ENCODE results near the gene MYLK4.

The MYLK4 gene

DNA sequence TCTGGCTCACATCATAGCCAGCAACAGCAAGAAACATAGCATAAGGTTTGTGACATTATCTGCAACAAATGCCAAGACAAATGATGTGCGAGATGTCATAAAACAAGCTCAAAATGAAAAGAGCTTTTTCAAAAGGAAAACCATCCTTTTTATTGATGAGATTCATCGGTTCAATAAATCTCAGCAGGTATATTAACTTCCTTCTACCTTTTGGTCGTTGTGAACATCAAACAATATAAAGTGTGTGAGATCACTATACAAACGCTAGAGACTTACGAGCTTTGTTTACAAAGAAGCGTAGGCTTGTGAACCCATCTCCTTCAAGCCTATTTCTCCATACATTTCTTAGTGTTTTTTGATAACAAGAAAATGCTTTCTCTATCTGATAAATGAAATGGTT is 18.0 kb upstream of the MYLK4 start:
- TF ChIP-seq CTCF (conservative IDR thresholded peaks at IDR 0.05; ENCODE audit: low read length), result no peak
- no peak for DNase-seq (ENCODE audit: low read depth)
- peak overlapping the region; percentile 92 for H3K4me3 ChIP-seq (ENCODE audit: low read length)

- H3K4me3 ChIP-seq (ENCODE audit: low read length), result peak overlapping the region; percentile 92
- TF ChIP-seq CTCF (conservative IDR thresholded peaks at IDR 0.05; ENCODE audit: low read length), result no peak
- no peak for DNase-seq (ENCODE audit: low read depth)
Observed at GRCh38 chr6:2767657-2768524, 17.2 kb upstream of the MYLK4 start.

- peak; percentile 30 for DNase-seq (ENCODE audit: low read depth)
- peak overlapping the region; percentile 92 for H3K4me3 ChIP-seq (ENCODE audit: low read length)
- peak; percentile 6; the same call in 1 of the 2 replicates for TF ChIP-seq CTCF (conservative IDR thresholded peaks at IDR 0.05; ENCODE audit: low read length)
Observed at GRCh38 chr6:2766767-2767656, 16.3 kb upstream of the MYLK4 start.

DNA sequence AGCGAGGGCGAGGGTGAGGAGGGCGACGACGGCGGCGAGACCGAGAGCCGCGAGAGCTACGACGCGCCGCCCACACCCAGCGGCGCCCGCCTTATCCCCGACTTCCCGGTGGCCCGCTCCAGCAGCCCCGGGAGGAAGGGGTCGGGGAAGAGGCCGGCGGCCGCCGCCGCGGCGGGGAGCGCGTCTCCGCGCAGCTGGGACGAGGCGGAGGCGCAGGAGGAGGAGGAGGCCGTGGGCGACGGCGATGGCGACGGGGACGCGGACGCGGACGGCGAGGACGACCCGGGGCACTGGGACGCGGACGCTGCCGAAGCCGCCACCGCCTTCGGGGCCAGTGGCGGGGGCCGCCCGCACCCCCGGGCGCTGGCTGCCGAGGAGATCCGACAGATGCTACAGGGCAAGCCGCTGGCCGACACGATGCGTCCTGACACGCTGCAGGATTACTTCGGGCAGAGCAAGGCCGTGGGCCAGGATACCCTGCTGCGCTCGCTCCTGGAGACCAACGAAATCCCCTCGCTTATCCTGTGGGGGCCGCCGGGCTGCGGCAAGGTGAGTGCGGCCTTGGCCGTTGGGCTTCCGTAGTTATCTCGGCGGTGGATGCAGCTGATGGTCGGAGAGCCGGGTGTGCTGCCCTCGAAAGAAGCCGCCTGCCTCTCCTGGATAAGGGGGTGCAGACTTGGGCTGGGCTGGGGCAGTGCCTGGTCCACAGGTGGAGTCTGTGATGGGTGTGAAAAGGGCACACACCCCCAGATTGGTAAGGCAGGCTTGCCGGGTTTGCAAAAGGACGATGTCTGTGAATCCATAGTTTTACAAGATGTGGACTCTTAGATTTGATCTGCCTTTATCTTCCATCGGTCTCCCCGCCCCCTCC is 15.4 kb upstream of the MYLK4 start:
- peak; percentile 42 for DNase-seq (ENCODE audit: low read depth)
- no peak for TF ChIP-seq CTCF (conservative IDR thresholded peaks at IDR 0.05; ENCODE audit: low read length)
- peak overlapping the region; percentile 92 for H3K4me3 ChIP-seq (ENCODE audit: low read length)

- TF ChIP-seq CTCF (conservative IDR thresholded peaks at IDR 0.05; ENCODE audit: low read length), result peak; percentile 46
- DNase-seq (ENCODE audit: low read depth), result peak; percentile 100
- peak within 1 kb of the TSS; percentile 92 for H3K4me3 ChIP-seq (ENCODE audit: low read length)
Observed at GRCh38 chr6:2765166-2765895, 14.6 kb upstream of the MYLK4 start, which contains the start of gene WRNIP1. Gene WRNIP1 (plus strand): TSS chr6:2765393. CDS start chr6:2765623, 230 bp downstream.

DNA sequence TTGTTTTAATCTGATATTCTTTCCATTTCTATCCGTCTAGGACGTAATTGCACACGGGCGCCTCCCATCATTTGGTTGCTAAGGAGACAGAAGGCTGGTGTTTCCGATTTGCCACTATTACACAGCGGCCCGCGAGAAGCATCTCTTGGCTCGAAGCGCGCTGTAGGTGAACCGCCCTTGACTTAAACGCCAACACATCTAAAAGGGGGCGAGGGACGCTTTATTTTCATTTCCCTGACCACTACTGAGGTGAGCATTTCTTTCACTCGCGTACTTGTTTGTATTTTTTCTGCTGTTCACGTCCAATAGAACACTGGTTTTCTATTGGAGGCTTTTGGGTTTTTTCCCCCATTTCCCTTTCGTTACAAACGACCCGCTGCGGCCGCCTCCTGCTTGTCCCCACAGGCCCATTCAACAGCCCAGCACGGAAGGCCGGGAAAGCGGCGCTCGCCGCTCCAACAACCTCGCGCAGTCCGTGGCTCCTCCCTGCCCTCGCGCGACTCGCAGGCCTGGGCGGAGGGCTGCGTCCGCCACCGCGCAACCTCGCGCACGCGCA is 14.0 kb upstream of the MYLK4 start:
- no peak for TF ChIP-seq CTCF (conservative IDR thresholded peaks at IDR 0.05; ENCODE audit: low read length)
- peak; percentile 72 for DNase-seq (ENCODE audit: low read depth)
- H3K4me3 ChIP-seq (ENCODE audit: low read length), result peak overlapping the region; percentile 75

Data from AG10803 (cell line).